GM18517 (cell line): ENCODE data around the gene PMS1.
A peak's percentile ranks its signal among the peaks of the same experiment; 100 is the strongest.
"Not testable (repeated sequence)": the region's sequence is repeated elsewhere in the genome, so short reads cannot be mapped to it uniquely, and the experiment has no call there.

Source experiments
- ATAC-seq: cut with Tn5 transposase; IDR thresholded peaks from one replicate; pipeline ENCODE4 v1.9.1; 2021; ENCODE audit warnings: mild to moderate bottlenecking, moderate library complexity; ENCODE audit not compliant: unreplicated experiment

Gene PMS1

GRCh38 chr2:189783927-189784867, at the start of gene PMS1, which contains the start of gene ORMDL1:
PMS1 (plus strand) TSS chr2:189784450; CDS start chr2:189791810, 7,360 bp downstream.
ORMDL1 (minus strand) TSS chr2:189784339; CDS start chr2:189782595, 1,744 bp downstream.
- ATAC-seq: peak; percentile 93

DNA sequence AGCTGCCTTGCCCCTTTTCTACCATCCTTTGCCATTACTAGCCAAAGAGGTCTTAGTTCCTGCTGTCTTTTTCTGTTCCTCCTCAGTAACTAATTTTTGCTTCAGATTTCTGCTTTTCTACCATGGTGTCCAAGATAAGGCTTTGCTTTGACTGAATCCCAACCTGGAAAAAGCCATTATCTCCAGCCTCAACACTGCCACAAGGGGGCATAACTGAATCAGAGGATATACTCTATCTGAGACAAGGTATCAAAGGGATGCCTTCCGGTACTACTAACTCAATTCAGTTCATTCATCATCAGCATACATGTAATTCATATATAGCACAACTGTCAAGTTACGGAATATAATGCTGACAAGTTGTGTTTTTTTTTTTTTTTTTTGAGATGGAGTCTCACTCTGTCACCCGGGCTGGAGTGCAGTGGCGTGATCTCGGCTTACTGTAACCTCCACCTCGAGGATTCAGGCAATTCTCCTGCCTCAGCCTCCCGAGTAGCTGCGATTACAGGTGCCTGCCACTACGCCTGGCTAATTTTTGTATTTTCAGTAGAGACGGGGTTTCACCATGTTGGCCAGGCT, 33.1 kb upstream of the PMS1 start:
- ATAC-seq: no peak

DNA sequence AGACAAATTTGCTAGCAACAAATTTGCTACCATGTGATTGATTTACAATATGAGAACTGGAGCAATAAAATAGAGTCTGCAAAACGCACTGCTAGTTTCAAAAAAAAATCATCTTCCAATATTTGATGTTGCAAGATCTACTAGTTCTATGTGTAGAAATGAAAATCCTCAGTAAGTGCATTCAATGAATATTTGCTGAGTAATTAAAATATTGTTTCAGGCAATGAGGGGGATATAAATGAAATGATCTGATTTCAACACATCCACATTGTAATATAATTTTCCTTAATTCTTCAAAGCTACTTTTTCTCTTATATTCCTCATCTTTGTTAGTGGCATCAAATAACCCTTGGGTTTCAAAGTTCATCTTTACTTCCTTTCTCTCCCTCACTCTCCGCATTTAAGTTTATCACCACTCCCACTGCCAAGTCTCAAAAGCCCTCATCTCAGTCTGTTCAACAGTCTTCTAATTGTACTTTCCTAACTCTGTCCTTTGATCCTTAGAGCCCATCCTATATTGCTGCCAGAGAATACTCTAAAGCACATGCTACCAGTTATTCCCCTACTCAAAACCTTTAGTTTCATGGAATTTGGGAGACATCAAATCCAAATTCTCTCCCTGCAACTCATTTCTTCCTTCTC, 27.8 kb upstream of the PMS1 start:
- no peak for ATAC-seq

- ATAC-seq: not testable (repeated sequence)
Observed at GRCh38 chr2:189760154-189760553, 24.1 kb upstream of the PMS1 start.

GRCh38 chr2:189762229-189762550, 22.1 kb upstream of the PMS1 start:
- no peak for ATAC-seq

DNA sequence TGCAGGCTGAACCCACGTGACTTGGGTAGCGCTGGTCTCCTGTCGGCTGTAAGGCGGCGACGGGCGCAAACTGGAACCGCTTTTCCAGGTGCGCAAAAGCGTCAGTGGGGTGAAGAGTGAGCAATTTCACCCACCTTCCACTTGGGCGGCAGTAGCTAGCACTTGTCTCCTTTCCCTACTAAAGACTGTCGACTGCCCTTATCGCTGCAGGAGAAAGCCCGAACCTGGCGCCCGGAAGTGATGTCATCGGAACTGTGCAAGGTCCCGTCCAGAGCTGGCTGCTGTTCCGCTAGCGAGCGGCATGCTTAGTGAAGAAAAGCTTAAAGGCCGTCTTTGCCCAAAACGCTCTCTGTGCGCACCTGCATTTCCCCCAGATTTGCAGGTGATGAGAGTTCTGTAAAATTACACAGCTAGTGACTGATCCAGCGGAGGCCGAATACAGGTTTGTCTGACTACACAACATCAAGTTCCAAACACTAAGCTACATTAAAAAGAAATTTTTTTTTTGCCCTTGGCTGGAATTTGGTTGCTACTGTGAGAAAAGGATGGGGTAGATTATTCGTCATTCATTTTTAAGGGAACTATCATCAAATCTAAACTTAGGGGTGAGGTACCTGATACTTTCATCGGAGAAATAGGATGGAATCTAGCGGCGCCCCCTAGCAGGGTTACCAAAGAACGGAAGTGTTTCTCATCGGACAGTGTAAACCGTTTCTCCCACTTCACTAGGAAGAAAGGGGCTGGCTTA, 21.5 kb upstream of the PMS1 start, which contains the start of gene OSGEPL1:
Gene OSGEPL1 (minus strand): TSS at position 242 of the 748 bp plus-strand sequence. CDS start 1,152 bp downstream, outside the sequence.
- ATAC-seq: peak; percentile 96

DNA sequence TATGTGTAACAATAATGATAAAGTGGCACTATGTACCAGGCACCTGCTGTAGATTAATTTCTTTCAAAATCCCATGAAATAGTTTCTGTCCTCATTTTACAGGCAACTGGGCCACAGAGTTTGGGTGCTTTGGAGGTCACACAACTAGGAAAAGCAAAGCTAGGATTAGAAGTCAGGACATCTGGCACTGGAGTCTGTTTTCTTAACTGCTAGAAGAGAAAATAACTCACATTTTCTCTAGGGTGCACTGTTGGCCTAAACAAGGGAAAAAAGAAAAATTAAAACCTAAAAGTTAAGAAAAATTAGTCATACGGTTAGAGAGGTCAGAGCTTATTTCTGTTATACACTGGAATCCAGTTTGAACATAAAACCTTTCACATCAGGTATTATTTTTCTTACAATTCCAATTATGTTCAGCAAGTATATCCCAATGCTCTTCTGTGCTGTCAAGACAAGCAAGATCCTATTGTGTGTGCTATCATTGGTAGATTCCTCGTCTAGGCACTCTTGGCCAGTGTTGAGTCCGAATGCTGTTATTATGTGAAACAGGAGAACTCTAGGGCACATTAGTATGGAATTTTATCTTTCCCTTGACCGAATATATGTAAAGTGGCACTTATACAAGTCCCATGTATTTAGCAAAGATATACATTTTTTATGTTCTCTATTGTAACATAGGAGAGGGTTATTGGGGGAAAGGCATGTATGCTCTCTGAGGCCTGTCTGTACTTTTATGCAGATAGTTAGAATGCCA, 20.2 kb upstream of the PMS1 start:
- ATAC-seq: no peak

DNA sequence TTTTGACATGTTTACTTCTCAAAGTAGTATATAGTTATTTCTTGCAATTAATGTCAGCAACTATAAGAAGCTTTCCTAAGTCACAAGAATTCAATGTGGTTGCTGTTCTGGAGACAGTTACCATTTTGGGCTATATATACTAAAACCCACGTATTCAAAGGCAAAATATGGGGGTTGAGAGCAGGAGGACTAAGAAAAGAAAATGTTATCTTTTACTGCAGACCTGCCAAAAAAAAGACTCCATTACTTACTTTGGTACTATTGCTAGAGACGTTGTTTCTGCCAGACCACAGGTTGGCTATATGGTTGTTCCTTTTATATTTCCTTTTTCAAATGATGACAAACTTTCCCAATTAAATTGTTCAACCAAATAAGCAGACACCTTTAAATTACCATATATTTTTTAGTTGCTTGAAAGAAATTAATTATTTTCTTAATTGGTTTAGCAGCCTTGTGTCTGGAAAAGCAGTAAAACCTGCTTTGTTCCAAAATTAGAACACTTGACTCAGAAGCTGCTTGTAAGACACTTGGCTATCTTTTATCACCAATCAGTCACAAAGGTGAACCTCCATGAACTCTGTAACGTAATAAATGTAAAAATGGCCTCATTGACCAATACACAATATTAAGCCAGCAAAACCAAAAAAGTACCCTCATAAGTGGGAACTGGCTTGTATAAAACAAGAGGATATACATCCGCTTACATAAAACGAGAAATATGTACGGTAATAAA, 13.5 kb upstream of the PMS1 start:
- ATAC-seq: no peak

DNA sequence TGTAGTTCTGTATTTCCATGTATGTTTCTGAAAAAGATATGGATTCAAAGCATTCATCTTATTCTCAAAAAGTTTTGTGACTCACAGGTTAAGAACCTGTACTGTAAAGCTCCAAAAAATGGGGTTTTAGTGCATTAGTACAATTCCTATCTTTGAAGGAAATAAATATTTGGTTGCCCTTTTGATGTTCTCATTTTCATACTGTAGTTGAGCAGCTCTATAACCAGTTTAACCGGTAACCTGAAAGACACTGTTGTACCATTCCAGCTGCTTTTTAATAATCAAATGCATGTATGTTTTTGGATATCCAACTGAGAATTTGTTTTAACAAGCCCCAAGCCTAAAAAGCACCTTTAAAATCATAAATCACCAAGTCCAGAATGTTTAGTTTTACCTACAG, 12.0 kb upstream of the PMS1 start:
- ATAC-seq: no peak

- ATAC-seq: no peak
Observed at GRCh38 chr2:189782221-189782671, 2.0 kb upstream of the PMS1 start.

DNA sequence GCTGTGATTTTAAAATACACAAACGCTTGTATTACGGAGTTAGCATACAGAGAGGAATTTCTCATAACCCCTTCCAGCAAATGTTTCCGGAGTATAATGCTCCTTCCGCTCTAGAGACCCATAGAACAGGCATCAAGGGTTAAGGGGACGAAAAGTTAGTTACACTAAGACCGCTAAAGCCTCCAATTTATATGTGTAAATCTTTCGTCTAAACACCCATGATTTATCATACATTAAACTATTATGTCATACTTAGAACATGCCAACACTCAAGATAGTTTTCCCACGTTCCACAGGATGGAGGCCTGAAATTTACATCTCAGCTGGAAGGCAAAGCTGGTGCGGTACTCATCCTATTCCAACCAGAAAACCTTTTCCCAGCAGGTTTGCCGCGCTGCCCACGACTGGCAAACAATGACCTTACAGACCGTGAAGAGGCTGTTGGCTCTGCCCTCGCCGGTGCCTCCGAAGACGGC, 761 bp upstream of the PMS1 start:
- ATAC-seq: peak; percentile 21

GRCh38 chr2:189791338-189792042, 7.2 kb downstream of the PMS1 start:
- no peak for ATAC-seq

DNA sequence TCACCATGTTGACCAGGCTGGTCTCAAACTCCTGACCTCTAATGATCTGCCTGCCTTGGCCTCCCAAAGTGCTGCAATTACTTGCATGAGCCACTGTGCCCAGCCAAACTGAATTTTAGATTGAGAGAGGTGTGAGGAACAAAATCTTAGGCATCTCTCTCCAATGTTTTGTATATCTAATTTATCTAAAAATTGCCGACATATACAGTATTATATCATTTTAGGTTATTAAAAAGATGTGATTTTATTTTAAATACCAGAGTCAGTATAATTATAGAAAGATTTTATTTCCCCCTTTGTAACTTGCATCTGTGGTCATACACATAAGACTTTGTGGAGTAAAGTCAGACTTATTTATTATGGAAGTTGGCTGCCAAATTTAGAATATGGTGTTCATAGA, 10.1 kb downstream of the PMS1 start:
- ATAC-seq: no peak

DNA sequence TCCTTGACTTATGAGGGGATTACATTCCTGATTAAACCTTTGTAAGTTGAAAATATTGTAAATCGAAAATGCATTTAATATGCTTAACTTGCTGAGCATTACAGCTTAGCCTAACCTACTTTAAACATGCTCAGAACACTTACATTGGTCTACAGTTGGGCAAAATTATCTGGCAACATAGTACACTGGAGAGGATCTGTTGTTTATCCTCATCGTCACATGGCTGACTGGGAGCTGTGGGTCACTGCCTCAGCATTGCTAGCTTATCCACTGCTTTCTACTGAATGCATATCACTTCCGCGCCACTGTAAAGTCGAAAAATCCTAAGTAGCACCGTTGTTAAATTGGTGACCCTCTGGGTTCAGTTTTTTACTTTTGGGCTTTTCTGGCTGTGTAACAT, 13.7 kb downstream of the PMS1 start:
- no peak for ATAC-seq

GRCh38 chr2:189798312-189799029, 14.2 kb downstream of the PMS1 start:
- peak; percentile 86 for ATAC-seq

DNA sequence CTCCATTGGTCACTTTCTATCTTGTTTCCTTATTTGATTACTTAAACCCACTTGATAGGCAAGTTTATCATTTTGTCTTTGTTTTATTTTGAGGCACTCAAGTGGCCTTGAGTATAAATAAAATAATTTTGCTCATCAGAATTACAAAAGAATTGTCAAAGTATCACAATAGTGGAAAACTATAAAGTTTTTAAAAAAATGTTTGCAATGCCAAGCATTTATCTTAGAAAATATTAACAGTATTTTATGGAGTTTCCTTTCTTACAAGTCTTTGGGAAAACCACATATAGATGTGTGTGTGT, 14.7 kb downstream of the PMS1 start:
- no peak for ATAC-seq

DNA sequence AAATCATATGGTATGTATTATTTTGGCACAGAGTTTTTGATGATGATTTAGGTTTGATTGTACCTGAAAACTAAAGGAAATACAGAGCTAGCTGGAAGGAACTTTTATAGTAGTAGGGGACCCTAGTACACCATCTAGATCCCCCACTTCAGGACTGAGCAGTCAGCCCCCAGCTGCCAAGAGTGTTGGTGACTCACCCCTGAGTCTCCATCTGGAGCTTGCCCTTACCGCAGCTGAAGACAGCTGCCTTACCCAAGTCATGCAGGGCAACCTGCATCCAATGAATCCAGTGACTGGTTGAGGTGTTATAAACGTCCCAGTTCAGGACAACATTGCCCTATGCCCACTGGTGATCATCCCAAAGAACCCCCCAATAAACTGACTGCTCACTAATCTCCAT, 15.3 kb downstream of the PMS1 start:
- no peak for ATAC-seq

DNA sequence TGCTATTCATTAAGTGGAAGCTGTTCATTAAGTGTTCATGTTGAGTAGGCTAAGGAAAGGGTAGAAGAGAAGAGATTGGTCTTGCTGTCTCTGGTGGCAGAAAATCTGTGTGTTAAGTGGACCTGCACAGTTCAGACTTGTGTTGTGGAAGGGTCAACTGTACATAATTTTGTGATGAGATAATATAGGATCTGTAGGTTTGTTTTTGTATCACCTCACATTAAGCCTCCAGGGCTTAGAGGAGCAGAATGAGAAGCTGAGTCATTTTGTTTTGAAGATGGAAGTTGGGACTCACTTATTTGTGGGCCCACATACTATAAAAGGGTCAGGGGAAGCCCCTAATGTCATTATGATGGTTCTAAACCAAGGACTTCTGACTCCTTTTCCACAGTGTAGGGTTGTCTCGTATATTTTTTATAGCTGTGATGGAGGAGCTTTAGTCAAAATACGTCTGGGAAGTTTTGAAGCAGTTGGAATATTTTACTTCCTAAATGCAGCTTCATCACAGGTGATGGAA, 18.2 kb downstream of the PMS1 start:
- no peak for ATAC-seq
